RPMI8226 (cell line): ENCODE measurements around the gene KCNIP2.
A peak's percentile ranks its signal among the peaks of the same experiment; 100 is the strongest.
"Not testable (repeated sequence)": the region's sequence is repeated elsewhere in the genome, so short reads cannot be mapped to it uniquely, and the experiment has no call there.

ENCODE experiments used
- DNase-seq: peaks from one replicate; pipeline ENCODE4 v3.0.0-alpha.2; 2015

KCNIP2 gene

DNA sequence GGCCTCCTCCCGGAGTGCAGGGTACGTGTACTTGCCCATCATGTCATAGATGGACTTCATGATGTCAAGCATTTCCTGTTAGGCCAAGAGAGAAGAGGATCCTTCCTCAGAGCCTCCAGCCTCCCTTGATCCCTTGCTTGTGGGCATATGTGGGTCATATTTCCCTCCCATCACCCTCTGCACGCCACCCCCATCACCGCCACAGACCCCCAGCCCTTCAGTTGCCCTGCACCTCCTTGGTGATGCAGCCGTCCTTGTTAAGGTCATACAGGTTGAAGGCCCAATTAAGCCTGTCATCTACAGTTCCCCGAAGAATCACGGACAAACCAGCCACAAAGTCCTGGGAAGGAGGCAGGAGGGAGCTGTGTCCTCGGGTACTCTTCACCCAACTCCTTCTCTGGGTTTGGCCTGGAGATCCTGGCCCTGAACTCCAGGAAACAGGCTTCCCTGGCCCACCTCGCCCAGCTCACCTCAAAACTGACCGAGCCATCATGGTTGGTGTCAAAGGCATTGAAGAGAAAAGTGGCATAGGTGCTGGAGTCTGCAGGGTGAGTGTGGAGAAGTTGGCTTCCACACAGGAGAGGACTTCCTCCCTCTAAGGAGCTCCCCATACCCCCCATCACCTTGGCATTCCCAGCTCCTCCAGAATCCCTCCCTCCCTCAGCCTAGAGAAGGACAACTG lies 15.5 kb downstream of the KCNIP2 start:
- DNase-seq, result no peak

DNA sequence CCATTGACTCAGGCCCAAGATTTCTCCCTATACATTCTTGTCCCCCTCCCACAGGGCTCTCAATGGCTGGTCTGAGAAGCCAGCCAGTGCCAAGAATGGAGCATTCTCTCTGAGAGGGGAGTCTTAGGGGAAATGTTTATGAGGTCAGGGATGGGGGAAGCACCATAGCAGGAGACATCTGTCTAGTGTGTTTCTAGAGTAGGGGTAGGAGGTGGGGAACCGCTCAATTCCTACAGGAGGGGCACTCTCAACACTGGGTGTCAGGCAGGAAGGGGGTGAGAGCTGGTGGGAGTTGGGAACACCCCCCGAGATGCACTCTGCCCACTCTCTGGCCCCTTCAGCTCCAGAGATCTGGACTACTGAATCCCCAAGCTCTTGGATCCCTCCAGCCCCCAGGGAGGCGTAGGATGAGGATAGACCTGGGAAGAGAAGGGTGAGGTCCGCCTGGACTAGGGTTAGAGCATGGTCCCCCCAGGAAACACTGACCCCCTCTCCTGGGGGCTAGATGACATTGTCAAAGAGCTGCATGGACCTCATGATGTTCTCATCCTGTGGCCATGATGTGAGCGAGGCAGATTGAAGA lies 16.7 kb downstream of the KCNIP2 start:
- DNase-seq, result no peak

- DNase-seq, result no peak
These were observed 18.9 kb downstream of the KCNIP2 start for GRCh38 chr10:101824736-101825135.

- peak; percentile 69 for DNase-seq
These were observed 24.5 kb downstream of the KCNIP2 start for GRCh38 chr10:101818872-101819633.

GRCh38 chr10:101818119-101818871 lies 25.3 kb downstream of the KCNIP2 start, which contains the start of gene OGA:
TSS of gene OGA (minus strand) at chr10:101818444. CDS start at chr10:101818022, 422 bp downstream.
- DNase-seq, result peak; percentile 97

DNA sequence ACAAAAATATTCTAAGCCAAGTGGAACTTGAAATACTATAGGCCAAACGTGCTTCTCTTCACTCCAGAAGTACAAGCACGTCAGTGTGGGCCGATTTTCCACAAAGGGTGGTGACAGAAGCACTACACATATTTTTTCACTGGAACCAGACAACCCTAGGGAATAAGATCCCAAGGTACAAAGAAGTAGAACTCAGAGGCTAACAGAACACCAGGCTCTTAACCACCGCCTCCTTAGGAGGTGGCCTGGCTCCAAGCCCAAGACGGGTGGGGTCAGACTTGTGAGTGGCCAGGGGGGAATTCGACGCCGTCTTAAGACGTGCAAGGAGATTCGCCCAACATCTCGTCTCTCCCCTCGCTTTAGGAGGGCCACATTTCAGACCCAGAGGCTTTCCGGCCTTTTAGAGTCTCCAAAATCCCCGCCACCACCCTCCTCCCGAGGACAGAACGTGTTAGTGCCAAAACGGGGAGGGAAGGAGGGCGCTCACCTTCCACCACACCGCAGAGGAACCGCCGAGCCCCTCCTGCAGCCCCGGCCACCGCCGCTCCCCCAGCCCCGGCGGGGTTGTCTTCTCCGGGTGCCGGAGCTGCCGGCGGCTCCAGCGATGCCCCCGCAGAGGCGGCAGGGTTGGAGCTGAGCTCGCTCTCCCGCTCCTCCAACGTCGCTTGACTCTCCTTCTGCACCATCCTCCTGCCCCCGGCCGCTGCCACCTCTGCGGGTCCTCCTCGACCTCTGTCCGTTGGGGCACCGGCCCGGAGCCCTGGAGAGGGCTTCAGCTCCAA lies 26.1 kb downstream of the KCNIP2 start:
- peak; percentile 77 for DNase-seq

GRCh38 chr10:101816913-101817336 lies 26.7 kb downstream of the KCNIP2 start:
- no peak for DNase-seq

GRCh38 chr10:101816376-101816775 lies 27.2 kb downstream of the KCNIP2 start:
- no peak for DNase-seq

- no peak for DNase-seq
These were observed 29.0 kb downstream of the KCNIP2 start for GRCh38 chr10:101814466-101815071.

DNA sequence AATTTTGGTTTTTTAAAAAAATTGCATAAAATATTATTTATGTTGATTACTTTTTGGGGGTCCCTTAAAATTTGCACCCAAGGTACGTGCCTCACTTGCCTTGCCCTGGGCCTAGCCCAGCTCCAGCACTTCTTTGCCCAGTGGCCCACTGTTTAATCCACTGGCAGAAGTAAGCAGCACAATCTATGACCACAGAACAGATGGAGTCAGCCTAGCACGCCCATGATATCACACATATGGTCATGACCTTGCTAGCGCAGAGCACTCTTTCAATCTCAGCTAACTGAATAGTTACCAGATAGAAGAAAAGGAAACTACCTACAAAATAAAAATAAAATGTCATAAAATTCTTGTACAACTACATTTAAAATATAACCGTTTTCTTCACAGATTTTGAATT lies 31.0 kb downstream of the KCNIP2 start:
- DNase-seq, result no peak

- DNase-seq, result no peak
These were observed 36.4 kb downstream of the KCNIP2 start for GRCh38 chr10:101807158-101807557.

DNA sequence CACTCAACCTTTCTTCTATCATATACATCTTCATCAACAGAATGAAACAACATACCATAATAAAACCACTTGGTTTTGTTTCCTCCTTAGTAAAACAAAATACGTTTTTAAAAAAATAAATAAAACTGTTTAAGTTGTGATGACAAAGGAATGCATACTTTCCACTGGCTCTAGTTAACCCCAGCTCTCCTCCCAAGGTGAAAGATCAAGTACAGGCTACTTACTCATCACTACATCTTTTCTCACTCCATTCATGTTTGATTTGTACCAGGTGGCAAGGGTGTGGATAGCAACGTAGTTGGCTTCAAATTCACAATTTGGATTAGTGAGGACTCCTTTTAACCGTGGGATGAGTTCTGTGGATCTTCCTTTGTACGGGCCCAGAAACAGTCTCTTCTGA lies 40.1 kb downstream of the KCNIP2 start:
- DNase-seq, result no peak

GRCh38 chr10:101797403-101798059 lies 46.1 kb downstream of the KCNIP2 start:
- DNase-seq, result no peak

DNA sequence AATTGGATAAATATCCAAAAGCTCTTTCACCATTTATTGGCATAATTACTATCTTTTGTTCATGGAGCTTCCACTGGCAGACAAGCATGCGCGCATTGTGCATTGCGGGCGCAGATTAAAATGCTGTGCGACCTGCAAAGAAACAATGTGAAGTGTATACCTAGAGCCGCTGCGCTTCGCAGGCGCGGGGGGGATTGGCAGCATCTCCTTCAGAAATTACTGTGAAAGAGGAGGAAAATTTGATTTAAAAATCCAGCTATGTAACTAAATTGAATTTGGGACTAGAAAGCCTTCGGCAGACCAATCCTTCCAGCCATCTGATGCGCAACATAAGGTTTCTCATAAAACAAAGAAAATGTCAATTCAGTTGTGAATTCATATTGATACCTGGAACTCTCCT lies 50.1 kb downstream of the KCNIP2 start:
- DNase-seq, result no peak

DNA sequence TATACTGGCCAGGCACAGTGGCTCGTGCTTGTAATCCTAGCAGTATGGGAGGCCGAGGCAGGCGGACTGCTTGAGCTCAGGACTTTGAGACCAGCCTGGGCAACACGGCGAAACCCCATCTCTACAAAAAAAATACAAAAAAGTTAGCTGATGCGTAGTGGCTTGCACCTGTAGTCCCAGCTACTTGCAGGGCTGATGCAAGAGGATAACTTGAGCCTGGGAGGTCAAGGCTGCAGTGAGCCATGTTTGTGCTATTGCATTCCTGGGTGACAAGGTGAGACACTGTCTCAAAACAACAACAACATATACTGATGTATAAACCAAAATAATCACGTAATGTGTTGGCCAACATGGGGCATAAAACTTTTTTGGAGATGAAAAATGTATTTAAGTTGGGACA lies 53.9 kb downstream of the KCNIP2 start:
- no peak for DNase-seq

GRCh38 chr10:101789231-101789630 lies 54.4 kb downstream of the KCNIP2 start:
- not testable (repeated sequence) for DNase-seq

- no peak for DNase-seq
These were observed 57.8 kb downstream of the KCNIP2 start for GRCh38 chr10:101785801-101786200.

GRCh38 chr10:101784558-101784957 lies 59.0 kb downstream of the KCNIP2 start:
- DNase-seq, result no peak

DNA sequence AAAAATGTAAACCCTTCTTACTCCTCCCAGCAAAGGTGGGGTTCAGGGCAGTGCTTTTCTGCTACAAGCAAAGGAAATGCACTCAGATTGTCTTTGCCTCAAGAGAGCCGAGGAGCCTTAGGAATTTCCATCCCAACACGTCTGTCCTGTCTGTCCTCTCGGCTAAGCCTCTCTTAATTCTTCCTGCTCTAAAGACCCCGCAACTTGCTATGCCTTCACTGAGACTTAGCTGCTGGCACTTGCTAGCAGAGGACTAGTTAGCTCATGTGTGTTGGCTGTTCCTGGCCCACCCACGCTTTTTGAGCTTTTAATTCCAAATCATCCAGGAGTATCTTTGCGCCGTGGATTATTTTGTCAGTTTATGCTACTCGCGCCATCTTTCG lies 59.9 kb downstream of the KCNIP2 start:
- no peak for DNase-seq

DNA sequence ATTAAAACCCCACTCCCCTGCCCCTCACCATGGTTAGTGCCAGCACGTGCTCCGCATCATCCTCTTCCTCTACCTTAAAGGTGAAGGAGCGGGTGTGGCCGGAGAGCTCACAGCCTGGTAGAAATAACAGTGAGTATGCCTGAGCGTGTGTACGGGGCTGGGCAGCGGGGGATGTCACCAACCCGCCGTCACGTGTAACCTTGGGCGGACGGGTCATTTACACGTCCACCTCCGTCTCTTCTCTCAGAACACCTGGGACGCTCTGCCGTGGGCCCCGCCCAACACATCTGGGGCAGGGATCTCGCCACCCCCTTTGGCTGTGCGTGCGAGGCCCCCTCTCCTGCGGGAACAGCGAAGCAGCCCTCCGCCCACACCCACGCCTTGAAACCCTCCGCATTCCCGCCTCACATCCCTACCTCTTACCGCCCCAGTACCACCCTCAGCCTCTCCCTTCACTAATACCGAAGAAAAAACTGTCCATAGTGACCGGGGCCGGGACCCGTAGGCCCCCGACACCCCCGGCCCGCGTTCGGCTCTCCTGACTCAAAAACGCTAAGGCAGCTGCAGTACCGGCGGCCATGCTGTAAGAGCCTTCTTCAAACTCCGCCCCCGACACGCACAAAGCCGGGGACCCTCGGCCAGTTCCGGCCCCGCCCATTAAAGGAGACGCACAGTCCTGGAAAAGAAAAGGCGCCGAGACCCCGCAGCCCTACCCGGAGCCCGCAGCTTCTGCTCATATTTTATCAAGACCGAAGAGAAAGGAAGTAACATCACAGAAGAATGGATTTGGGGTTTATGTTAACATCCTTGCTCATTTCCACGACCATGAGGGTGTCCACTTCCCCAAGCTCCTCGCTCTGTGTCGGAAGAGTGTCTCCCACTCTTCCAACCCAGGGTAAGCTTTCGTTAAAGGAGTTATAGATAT lies 60.5 kb downstream of the KCNIP2 start, which contains the start of gene NPM3:
Gene NPM3, minus strand, starts transcription at position 636 of the 925 bp plus-strand sequence. Its CDS starts 56 bp downstream, at position 580.
- DNase-seq, result peak; percentile 84
